KOPT-K1 (cell line): Measurements from ENCODE around the gene REXO1.
"Not testable (repeated sequence)": the region's sequence is repeated elsewhere in the genome, so short reads cannot be mapped to it uniquely, and the experiment has no call there.

Experiments used
- H3K27ac ChIP-seq: fragments of 200-600 bp; sonication (generic); 2 replicates; pipeline ENCODE4 v1.5.1; 2016; ENCODE audit warnings: antibody characterized with exemption, mild to moderate bottlenecking, low read depth, low read length; ENCODE audit not compliant: poor library complexity, severe bottlenecking
- H3K36me3 ChIP-seq: fragments of 200-600 bp; sonication (generic); 2 replicates; pipeline ENCODE4 v1.5.1; 2017; ENCODE audit warnings: antibody characterized with exemption, mild to moderate bottlenecking, low read length, moderate library complexity; ENCODE audit not compliant: insufficient read depth
- H3K9me3 ChIP-seq: fragments of 200-600 bp; sonication (generic); 2 replicates; pipeline ENCODE4 v1.5.1; 2017; ENCODE audit warnings: antibody characterized with exemption, low read length, mild to moderate bottlenecking; ENCODE audit not compliant: insufficient read depth, poor library complexity, severe bottlenecking

Gene REXO1

DNA sequence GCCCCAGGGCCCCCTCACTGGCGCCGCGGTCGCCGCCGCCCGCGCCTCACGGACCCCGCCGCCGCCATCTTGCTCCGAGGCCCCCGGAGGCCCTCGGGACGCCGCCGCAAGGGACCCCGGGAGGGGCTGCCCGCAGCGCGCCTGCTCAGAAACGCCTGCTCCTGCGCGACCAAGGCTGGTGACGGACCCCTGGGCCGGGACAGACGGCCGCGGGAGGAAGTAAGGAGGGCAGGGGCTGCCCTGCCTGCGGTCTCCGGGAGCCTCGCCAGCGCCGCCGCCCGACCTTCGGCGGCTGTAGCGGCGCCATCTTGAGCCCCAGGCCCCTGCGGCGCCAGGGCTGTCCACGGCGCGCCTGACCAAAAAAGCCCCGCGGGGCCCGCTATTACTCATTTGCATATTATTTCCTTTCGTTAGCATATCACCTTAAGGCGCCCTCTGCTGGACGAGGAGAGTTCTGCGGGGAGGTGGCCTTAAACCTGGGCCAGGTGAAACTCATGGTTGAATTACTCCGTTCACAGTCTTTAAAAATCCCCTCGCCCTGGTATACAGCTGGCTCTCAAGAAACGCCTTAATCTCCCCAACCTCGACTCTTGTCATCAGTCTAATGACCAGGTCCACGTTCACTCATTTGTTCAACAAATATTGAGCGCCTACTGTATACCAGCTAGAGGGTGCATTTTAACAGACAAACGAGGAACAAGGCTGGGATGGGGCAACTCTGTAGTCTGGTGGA, at the start of gene REXO1:
Gene REXO1 (minus strand): TSS at position 85 of the 733 bp plus-strand sequence. CDS start 125 bp downstream, outside the sequence.
- Histone ChIP-seq H3K9me3 (no peaks in the 10 kb centered on the region), H3K27ac (peak within 1 kb of the TSS; percentile 95), H3K36me3 (peaks cover 33% of the 10 kb centered on the region)

DNA sequence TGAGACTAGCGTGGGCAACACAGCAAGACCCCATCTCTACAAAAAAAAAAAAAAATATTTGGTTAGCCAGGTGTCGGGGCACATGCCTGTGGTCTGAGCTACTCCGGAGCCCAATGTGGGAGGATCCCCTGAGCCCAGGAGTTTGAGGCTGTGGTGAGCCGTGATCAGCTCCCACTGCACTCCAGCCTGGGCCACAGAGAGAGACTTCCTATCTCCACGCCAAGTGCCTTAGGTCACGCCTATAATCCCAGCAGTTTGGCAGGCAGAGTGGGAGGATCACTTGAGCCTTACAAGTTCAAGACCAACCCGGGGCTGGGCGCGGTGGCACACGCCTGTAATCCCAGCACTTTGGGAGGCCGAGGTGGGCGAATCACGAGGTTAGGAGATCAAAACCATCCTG, 48.2 kb upstream of the REXO1 start:
- Histone ChIP-seq H3K9me3 (no peaks in the 10 kb centered on the region), H3K27ac (no peak overlapping the region), H3K36me3 (no peaks in the 10 kb centered on the region)

DNA sequence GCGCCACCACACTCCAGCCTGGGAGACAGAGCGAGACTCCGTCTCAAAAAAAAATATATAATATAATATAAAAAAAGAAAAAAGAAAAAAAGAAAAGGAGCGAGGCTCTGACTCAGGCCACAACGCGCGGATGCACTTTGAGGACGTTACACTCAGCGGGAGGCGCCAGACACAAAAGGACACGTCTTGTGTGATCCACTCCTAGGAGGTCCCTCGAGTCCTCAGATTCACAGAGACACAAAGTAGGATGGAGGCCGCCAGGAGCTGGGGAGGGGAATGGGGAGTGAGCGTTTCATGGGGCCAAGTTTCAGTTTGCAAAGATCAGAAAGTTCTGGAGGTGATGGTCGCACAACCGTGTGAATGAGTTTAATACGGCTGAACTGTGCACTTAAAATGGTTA, 45.5 kb upstream of the REXO1 start:
- Histone ChIP-seq H3K27ac (no peak overlapping the region), H3K9me3 (no peaks in the 10 kb centered on the region), H3K36me3 (no peaks in the 10 kb centered on the region)

GRCh38 chr19:1889907-1890306, 41.6 kb upstream of the REXO1 start:
- Histone ChIP-seq H3K9me3 (no peaks in the 10 kb centered on the region), H3K36me3 (no peaks in the 10 kb centered on the region), H3K27ac (no peak overlapping the region)

DNA sequence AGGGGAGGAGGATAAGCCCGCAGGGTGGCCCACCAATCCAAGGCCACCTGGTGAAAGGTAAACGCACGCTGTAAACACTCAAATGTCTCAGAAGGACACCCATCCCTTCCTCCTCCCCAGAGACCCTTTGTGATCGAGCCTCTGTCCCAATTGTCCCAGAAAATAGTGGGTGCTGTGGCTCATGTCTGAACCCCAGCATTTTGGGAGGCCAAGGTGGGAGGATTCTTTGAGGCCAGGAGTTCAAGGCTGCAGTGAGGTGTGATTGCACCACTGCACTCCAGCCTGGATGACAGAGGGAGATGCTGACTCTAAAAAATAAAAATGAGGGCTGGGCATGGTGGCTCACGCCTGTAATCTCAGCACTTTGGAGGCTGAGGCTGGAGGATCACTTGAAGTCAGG, 40.1 kb upstream of the REXO1 start:
- no peaks in the 10 kb centered on the region for H3K36me3 ChIP-seq
- no peaks in the 10 kb centered on the region for H3K9me3 ChIP-seq
- no peak overlapping the region for H3K27ac ChIP-seq

GRCh38 chr19:1886360-1886759, 38.1 kb upstream of the REXO1 start:
- H3K27ac ChIP-seq, H3K36me3 ChIP-seq, H3K9me3 ChIP-seq: not testable (repeated sequence)

GRCh38 chr19:1885398-1886119, 37.3 kb upstream of the REXO1 start, which contains the start of gene ABHD17A:
Gene ABHD17A (minus strand): TSS chr19:1885496. CDS start chr19:1881566, 3,930 bp downstream.
- H3K27ac ChIP-seq, result peak within 1 kb of the TSS; percentile 59
- not testable (repeated sequence) for H3K9me3 ChIP-seq, H3K36me3 ChIP-seq

DNA sequence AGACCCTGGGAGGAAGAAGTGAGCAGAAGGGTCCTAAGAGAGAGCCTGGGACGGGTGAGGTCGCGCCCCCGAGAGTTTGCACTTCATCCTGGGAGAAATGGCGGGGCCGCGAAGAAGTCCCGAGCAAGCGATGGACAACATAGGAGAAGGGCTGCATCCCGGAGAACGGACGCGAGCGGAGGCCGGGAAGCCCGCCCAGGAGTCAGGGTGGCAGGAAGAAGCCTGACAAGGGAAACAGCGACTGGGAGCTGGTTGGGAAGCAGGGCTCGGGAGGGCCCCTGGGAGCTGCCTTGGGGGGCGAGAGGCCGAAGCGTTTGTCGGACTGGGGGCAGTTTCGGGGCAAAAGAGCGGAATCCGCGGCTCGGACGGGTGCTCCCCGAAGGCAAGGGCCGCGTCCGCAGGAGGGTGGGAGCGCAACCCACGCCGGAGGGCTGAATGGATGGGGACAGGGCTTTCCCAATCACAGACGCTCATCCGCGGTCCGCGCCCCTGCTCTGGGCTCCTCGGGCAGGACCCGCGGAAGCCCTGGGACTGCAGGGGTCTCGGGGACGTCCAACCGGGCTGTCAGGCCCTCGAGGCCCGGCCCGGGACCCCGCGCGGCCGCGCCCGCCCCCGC, 36.5 kb upstream of the REXO1 start:
- Histone ChIP-seq H3K27ac (peak overlapping the region; percentile 59), H3K9me3 (no peaks in the 10 kb centered on the region), H3K36me3 (no peaks in the 10 kb centered on the region; the same call in 1 of the 2 replicates)

DNA sequence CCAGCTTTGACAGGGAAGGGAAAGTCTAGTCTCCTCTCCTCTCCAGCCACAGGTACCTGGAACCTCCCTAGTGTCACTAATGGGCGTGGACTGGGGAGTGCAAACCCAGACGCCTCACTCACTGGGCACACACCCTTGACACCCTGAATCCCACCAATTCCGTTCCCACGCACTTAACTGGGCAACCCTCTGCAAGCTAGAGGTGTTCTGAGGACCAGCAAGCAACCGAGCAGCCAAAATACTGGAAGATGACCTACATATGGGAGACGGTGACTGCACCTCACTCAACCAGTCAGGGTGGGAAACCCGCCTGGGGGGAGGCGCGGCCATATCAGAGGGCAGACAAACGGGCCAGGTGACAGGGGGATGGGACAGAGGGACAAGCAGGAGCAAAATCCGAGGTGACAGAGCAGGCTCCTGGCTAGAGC, 36.0 kb upstream of the REXO1 start:
- Histone ChIP-seq H3K36me3 (no peaks in the 10 kb centered on the region; the same call in 1 of the 2 replicates), H3K9me3 (no peaks in the 10 kb centered on the region), H3K27ac (peak overlapping the region; percentile 59)

- peak overlapping the region; percentile 59 for H3K27ac ChIP-seq
- H3K9me3 ChIP-seq, result no peaks in the 10 kb centered on the region
- no peaks in the 10 kb centered on the region; the same call in 1 of the 2 replicates for H3K36me3 ChIP-seq
Measured at GRCh38 chr19:1883784-1884183, 35.5 kb upstream of the REXO1 start.

GRCh38 chr19:1882786-1883692, 34.8 kb upstream of the REXO1 start:
- H3K36me3 ChIP-seq, result no peaks in the 10 kb centered on the region; the same call in 1 of the 2 replicates
- peak overlapping the region; percentile 59 for H3K27ac ChIP-seq
- no peaks in the 10 kb centered on the region for H3K9me3 ChIP-seq

DNA sequence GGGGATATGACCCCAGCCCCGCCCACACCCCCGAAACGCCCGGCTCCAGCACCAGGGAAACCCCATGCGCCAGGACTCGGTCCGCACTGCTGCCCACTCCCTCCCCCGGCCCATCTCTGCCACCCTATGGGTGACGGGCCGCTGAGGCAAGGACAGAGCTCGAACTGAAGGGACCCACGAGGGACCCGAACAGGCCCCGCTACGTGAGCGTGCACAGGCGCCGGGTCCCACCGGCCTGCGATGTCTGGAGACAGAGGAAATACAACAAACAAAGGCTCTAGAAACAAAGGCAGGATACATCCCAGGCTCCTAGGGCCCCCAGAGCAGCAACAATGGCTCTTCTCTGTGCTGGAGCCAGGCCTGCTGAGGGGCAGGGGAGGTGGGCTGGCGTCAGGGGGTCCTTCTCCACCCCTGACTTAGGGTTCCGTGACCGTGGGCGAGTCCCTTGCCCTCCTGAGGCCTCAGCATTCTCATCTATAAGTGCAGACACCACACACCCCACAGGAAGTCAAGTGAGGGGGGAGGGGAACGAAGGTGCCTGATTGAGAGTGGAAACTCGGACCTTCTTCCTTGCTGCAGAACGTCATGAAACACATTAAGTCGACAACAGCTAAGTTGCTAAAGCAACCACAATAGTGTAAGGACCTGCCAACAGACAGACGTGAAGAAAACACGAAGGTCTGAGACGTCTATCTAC, 34.0 kb upstream of the REXO1 start:
- no peaks in the 10 kb centered on the region for H3K9me3 ChIP-seq
- no peaks in the 10 kb centered on the region; the same call in 1 of the 2 replicates for H3K36me3 ChIP-seq
- H3K27ac ChIP-seq, result peak overlapping the region; percentile 48

- H3K27ac ChIP-seq, result peak overlapping the region; percentile 48
- not testable (repeated sequence) for H3K36me3 ChIP-seq, H3K9me3 ChIP-seq
Measured at GRCh38 chr19:1881393-1882088, 33.3 kb upstream of the REXO1 start.
